Stimulated activated CD4-positive, alpha-beta T cell treated with anti-CD3 and anti-CD28 coated beads, TNF-alpha, amount 100 ng/mL, for 24 hours (primary cell): ENCODE data around the gene CLIP1.
"Not testable (repeated sequence)": the region's sequence is repeated elsewhere in the genome, so short reads cannot be mapped to it uniquely, and the experiment has no call there.

Experiments
- DNase-seq, 3 experiments: peaks; one replicate each; pipeline ENCODE4 v3.0.0-alpha.2; 2020; ENCODE audit warnings: low read depth in 3 of 3

CLIP1 gene

GRCh38 chr12:122356991-122357390 is 65.5 kb downstream of the CLIP1 start:
- DNase-seq: not testable (repeated sequence)

- DNase-seq: peak; percentile 8 to 37 (median 28)
Measured at GRCh38 chr12:122356192-122356635, 66.3 kb downstream of the CLIP1 start.

GRCh38 chr12:122355706-122356105 is 66.8 kb downstream of the CLIP1 start:
- DNase-seq: no peak

- no peak for DNase-seq
Measured at GRCh38 chr12:122354958-122355641, 67.4 kb downstream of the CLIP1 start.

- DNase-seq: no peak
Measured at GRCh38 chr12:122352394-122352793, 70.1 kb downstream of the CLIP1 start.

GRCh38 chr12:122350141-122350848 is 72.2 kb downstream of the CLIP1 start:
- DNase-seq: no peak

DNA sequence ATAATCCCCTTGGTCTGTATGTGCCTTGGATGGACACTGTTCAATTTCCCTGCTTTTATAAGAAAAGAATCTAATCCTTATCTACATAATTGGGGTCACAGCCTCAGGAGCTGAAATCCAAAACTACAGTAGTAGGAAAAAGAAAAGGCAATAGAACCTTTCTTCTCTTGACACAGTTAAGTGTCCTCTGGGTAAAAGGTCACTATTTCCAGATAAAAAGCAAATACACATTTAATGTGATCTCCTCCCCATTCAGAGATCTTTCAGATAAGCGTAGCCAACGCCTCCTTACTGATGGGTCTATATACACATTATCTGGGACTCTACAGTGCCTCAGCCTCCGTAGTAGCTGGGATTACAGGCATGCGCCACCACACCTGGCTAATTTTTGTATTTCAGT is 73.4 kb downstream of the CLIP1 start:
- no peak for DNase-seq

DNA sequence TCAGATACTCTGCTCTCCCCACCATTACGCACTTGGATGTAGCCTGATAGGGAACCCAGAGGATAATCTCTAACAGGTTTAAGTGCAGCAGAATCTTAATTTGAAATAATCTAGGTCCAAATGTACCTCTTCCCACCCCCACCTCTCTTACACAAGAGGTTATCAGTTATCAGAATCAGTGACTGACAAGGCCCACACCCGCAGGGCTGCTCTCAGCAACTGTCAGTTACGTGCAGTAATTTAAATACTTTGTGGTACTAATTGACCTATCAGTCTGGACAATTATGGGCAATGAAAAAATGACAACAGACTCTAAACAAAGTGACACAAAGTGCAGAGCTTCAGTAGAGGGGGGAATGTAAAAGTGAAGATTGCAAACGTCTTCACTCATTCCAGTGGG is 74.0 kb downstream of the CLIP1 start:
- DNase-seq: no peak

DNA sequence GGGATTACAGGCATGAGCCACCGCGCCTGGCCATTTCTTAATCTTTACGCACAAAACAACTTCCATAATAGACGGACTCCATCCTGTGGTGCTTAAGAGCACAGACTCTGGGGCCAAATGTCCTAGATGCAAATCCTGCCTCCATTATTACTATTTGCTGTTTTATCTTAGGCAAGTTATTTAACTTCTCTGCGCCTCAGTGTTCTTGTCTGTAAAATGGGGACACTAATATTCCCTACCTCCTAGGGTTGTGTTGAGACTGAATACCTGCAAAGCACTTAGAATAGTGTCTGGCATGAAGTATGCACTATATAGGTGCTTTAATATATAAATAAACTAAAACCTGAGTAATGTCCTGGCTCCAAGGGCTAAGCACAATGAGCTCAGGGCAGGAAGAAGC is 76.4 kb downstream of the CLIP1 start:
- no peak for DNase-seq

DNA sequence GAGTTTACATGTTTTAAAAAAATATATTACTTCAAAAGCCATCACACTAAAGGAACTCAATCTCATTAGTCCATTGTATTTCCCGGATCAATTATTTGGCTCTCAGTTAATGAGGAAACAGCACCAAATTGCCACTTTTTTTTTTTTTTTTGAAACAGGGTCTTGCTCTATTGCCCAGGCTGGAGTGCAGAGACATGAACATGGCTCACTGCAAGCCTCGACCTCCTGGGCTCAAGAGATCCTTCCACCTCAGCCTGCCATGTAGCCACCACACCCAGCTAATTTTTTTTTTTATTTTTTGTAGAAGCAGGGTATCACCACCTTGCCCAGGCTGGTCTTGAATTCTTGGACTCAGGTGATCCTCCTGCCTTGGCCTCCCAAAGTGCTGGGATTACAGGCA is 77.4 kb downstream of the CLIP1 start:
- no peak for DNase-seq

GRCh38 chr12:122336015-122336946 is 86.2 kb downstream of the CLIP1 start:
- DNase-seq: peak; percentile 17 to 48 (median 21)

DNA sequence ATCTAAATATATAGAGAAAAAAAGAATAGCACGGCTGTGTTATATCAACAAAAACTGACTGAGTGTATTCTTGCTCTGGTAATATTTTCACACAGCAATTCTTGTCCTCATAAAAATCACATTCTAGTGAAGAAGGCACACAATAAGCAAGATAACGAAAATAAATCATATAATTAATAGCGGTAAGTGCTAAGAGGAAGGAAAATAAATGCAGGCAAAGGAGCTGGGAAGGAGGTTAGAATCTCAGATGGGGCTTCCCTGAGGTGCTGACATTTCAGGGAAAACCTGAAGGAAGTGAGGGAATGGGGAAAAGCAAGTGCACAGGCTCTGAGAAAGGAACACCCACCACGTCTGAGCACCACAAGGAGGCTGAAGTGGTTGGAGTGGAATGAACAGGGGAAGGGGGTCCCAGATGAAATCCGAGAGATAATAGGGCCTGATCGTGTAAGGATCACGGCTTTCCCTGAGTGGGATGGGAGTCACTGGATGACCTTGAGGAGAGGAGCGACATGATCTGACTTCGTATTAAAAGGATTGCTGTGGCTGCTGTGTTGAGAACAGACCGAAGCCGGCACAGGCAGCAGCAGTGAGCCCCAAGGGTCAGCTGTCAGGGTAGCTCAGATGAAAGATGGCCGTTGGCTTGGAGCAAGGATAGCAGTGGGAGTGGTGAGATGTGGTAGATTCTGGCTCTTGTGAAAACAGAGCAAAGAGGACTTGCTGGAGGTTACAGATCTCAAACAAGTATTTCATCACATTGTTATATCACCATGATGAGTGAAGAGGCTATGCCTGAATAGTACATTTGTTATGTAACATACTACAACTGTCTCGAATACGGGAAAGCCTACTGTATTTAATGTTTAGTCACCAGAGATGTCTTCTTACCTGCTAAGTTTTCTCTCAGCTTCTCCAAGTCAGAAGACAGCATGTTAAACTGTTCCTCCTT is 89.1 kb downstream of the CLIP1 start:
- no peak for DNase-seq

DNA sequence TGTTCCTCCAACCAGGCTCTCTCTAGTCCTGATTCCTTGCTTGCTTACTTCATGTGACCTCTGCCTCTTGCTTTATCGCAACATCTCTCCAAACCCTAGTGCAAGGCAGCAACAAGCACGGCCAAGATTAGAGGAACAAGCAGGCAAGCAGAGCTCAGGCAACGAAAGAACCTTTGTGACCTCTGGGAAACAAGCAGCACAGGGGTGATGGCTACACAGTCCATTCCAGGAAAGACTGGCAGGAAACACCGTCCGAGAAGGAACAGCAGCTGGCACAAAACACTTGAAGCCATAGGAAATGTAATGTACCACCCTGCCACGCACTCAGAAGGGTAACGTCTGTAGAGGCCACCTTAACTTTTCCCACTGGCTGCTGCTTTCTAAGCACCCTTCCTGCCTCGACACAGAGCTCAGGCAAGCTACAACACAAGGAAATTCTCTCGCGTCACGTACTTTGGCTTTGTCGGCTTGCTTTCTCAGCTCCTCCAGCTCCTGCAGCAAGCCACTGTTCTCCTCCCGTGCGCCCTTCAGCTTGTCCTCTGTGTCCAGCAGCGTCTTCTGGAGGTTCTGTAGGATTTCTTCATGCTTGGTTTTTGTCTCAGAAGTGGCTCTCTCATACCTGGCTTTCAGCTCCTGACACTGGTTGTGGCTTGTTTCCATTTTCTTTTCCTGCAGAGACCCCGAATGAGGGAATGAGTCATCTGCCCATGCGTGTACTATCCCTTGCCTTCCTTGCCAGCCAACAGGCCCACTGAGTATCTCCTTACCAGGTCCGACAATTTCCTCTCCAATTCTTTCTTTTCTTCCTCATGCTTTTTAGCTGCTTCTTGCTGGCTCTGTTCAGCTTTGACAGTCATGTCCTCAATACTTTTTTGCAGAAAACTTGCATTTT is 94.7 kb downstream of the CLIP1 start:
- no peak for DNase-seq

DNA sequence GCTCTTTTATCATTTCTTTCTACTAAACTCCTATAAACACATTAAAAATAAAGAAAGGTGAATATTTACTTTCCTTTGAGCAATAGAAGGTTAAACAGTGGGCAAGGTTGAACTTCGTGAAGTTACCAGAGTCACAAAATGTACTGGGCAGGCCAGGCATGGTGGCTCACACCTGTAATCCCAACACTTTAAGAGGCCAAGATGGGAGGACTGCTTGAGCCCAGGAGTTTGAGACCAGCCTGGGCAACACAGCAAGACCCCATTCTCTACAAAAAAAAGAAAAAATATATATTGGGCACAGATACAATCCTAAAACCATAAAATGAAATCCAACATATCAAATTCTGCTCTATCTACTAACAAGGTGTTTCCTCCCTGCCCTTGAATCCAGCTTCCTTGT is 95.5 kb downstream of the CLIP1 start:
- no peak for DNase-seq

DNA sequence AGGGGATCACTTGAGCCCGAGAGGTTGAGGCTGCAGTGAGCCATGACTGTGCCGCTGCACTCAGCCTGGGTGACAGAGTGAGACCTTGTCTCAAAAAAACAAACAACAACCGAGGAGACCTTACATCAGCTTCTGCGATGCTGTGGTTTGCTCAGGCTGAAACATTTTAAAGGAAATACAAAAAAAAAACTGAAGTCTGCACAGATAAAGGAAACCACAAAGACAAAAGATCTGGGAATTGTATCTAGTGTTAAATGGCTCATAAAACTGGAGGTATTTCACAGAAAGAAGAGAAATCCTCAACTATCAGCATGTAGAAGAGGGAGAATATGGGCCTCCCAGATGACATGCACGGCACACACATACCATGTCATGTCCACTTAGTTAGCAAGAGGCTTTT is 95.9 kb downstream of the CLIP1 start:
- no peak for DNase-seq

DNA sequence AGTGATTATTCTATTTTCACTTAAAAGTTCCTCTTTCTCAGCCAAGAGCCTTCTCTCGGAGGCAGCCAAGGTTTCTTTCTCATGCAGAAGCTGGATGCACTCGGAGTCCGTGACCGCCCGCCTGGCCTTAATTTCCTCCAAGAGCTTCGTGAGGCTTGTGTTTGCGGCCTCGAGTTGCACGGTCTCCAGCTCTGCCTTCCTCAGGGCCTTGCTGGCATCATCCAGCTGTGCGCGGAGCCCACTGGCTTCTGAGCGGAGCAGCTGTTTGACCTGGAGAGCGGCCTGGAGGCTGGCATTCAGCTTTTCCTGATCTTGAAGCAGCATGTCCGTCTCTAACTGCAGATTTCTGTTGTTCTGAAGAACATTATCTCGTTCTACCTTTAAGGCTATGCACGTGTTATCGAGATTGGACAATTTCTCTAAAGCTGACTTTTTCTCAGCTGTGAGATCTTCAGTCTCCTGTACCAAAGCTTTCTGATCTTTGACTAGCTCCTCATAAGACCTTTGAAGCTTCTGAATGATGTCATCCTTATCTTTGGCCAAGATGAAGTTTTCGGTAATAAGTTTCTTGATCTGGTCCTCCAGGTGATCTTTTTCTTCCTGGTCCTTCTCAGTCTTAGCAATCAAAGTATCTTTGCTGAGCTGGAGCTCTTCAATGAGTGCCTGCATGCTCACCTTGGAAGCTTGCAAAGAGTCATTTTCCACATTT is 99.0 kb downstream of the CLIP1 start:
- DNase-seq: no peak

DNA sequence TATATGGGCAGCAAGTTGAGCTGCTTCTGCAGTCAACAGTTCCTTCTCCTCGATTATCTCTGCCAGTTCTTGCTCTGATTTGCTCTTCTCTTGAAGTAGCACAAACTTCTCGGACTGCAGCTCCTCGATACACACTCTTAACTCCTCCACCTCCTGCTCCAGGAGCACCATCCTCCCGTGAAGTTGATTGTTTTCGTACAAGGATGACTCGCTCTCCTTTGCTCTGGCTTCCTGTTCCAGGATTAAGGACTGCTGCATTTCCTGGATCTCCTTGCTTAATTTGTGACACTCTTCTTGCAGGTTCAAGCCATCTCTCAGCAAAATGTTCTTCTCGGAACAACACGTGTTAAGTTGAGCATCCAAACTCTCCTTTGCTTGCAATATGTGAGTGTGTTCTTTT is 100.0 kb downstream of the CLIP1 start:
- DNase-seq: no peak

DNA sequence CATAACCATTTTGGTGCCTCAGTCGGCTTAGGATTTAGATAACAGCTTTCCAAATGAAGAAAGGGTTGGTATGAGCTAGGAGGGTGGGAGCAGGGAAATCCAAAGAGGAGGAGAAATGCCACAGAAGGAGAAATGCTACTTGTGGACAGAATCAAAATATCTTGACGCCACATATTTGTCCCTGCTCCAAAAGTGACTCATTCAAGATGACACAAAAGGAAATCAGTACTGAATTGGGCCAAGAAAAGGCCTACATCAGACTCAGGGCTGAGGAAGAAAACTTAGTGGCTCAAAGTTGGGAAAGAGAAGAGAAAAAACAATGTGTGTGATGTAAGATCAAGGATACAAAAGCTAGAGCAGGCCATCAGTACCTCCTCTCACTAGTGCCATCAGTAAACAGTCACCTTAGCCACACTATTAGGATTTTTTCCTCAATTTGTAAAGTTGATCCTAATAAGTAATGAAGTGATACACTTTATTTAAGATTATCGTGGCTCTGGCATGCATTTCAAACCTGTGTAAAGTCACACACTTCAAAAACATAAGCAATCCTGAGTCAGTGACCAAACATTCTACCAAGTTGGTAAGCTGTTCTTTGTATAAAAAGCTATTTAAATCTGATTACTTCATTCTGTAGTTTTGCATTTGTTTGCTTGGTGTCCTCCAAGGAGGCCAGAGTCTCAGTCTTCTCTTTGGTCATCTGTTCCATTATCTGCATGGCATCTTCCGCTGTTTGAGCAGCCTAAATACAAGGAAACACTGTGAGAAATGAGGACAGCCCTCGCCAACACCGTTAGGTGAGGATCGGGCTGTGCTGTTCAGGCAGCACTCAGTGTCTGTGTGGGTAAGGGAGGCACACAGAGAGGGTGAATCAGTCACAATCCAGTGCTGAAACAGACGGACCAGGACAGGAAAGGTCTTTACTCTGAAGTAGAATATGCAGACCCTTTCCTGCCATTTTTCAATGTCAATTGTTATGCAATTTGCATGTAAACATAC is 103.6 kb downstream of the CLIP1 start:
- no peak for DNase-seq
